HG03432 (cell line): Measurements from ENCODE around the gene SRD5A2.

Experiments
- ATAC-seq: cut with Tn5 transposase; IDR thresholded peaks from one replicate; pipeline ENCODE4 v1.9.1; 2021; ENCODE audit warnings: mild to moderate bottlenecking, moderate library complexity; ENCODE audit not compliant: unreplicated experiment

SRD5A2 gene

DNA sequence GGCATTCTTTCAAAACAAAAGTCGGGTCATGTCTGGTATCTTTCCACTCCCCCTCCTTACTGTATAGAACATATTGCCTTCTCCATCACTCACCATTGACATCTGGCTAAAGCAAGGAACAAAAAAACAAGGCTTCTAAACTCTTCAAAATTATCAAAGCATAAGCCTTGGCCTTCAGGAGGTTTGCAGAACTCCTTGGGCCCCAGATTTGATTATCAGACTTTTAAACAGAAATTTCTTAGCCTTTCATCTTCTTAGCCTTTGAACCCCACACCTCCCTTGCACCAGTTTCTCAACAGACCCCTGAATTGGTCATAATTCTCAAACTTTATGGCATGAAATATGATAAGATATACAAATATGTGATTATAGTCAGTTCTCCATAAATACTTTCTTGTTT, 106.4 kb downstream of the SRD5A2 start:
- no peak for ATAC-seq
